Activated effector memory CD4-positive, alpha-beta T cell treated with anti-CD3 and anti-CD28 coated beads, Interleukin-2, amount 50 U/mL, for 16 hours (primary cell): ENCODE results near the gene OPHN1.

Source experiments
- DNase-seq: peaks from one replicate; pipeline ENCODE4 v3.0.0-alpha.2; 2020

OPHN1 gene

DNA sequence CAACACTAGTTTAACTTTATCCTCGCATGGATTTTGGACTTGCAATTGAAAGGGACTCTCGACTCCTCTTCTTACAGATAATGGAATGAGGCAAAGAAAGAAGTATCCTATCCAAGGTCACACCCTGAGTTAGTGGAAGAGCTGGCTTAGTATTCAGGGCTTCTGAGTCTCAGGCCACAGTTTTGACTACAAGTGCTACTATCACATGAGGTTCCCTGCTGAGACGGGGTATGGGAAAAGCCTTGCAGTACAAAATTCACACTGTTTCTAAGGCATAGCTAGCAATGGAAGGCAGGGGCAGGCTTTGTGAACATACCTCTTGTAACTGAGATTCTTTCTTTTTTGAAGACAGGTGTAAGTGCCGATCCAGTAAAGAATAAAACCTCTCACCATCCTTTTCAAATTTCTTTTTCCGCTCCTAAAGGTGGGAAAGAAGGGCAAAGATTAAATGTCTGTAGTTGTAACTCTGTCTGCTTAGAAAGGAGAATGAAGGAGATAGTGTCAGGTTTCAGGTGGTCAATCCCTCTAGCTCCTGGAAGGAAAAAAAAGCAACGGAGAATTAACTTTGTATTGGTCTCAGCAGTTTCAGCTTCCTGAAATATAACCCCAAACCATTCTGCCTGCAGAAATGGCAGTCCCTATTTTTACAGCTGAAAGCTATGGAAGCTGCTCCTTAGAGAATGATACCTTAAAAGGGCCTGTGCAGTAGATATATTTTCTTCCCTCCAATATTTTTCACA is 199.0 kb downstream of the OPHN1 start:
- no peak for DNase-seq

DNA sequence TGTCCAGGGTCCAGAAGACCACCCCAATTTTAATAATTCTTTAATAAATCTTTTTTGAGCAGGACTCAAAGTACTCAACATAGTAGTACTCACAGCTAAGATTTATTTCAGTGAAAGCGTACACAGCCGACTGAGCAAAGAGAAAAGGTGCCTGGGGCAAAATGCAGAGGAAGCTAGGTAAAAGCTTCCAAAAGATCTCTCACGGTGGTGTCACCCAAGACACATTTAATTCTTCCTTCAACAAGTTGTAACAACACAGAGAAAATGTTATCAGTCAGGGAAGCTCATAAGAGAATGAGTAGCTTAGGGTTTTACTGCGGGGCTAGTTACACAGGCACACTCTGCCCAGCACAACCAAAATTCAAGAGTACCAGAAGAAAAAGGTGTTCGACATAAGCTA is 201.1 kb downstream of the OPHN1 start:
- DNase-seq: no peak

DNA sequence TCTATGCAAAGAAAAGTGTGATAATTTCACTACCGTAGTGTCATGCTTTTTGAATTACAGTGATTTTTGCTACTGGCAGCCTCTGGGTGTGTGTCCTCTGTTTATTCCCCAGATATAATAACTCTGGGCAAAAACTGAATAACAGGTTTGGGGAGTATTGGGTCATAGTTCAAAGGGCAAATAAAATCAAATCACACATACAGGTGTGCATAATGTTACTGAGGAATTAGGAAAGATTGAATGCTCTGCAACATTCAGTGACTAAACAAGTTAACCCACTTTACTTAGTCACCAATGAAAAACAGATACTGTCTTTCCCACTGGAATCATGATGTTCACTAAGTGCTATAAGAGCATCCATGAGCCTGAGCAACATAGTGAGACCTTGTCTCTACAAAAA is 224.3 kb downstream of the OPHN1 start:
- no peak for DNase-seq

DNA sequence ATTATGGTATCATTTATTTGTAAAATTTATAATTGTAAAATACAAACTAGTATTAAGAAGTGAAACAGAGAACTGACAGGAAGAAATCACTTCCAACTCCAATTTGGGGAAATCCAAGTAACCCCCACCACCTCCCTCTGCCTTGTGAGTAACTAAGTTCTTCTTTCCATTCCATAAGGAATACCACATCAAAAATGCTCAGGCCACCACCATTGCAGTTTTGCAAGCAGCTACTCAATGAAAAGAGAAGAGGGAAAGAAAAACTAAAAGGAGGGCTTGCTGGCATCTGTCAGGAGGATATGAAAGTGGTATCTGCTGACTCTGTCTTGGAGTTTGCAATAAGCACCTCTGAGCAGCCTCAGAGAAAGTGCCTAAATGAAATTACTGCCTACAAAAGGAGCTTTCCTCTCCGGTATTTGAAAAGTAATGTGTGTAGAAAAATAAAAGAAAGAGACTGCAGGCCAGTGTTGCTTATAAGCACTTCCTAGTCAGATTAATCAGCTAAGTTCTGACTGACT is 228.7 kb downstream of the OPHN1 start:
- DNase-seq: no peak

DNA sequence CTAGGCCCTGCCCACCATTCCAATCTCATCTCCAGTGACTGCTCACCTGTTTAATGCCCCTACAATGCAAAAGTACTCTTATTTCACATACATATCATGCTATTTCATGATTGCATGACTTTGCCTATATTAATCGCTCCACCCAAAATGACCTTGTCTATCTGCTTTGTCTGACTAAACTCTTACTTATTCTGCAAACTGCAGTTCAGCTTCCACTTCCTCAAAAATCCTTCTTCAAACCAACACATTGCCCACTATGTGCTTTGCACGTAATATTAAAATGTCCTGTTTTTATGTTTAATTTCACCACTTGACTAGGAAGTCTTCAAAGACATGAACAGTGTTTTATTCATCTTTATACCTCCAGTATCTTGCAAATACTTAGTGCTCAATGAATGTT is 229.6 kb downstream of the OPHN1 start:
- DNase-seq: no peak

DNA sequence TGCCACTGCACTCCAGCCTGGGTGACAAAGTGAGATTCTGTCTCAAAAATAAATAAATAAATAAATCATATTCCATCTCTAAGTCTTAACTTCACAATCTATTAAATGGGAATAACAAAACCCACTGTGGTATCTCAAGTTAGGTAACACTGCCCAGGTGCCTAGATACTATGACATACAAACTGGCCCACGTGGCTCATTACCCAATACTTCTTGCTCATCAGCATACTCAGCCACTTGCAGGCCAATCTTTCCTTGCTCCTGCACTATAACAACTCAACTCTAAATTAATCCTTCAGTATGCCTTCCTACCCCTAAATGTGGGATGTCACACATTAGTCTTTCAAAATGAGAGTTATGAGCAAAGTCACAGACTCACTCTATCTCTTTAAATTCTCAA is 230.1 kb downstream of the OPHN1 start:
- no peak for DNase-seq

DNA sequence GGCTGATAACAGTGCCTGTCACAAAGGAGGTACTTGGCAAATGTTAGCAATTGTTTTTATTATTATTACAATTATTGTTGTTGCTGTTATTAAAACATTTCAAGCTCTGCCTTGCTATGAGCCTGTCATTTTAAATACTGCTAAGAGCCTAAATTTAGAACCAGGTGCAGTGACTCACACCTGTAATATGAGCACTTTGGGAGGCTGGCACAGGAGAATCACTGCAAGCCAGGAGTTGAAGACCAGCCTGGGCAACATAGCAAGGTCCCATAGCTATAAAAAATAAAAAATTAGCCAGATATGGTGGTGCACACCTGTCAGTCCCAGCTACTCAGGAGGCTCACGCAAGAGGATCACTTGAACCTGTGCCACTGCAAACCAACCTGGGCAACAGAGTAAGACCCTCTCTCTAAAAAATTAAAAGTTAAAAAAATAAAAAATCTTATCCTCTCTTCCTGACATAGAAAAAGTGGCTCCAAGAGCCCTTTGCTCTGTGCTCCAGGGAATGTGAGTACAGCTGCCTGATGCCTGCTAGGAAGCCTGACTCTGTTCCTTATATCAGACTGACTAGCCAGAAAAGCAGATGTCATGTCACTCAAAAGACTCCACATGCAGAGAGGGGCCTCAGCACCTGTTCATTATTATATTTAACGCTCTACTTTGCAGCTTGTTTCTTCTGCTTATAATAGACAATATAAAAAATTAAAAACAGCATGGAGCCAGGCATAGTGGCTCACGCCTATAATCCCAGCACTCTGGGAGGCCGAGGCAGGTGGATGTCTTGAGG is 234.0 kb downstream of the OPHN1 start:
- DNase-seq: no peak

DNA sequence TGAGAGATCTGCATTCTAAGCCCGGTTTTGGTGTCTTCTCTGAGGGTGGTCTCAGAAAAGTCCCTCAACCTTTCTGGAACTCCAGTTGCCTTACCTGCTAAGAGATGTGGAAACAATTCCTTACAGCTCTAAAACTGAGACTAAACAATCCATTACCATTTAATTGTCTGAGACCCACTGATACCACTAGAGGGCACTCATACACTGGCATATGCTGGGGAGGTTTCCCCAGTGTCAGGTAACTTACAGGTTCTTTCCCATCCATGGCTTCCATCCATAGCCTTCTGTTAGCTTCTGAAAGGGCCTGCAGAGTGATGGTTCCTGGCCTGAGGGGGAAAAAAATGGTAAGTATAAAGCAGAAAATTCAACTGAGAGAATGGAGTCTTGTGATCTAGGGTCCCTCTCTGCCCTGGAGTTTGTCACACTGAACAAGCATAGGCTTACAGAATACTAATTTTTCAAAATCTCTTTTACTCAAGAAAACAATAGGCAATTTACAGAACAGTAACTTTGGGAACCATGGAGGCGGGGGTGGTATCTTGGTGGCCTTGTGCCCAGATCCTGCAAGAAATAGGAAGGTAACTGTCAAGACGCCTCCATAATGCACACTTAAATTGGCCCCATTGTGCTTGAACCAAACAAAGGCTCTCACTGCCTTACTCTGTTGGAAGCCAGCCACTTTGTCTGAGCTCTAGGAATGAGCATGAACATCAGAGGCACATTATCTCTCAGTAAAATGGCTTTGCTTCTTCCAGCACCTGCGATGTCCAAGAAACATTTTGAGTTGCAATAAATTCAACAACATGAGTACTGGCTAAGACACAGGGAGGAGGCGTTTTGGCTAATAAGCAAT is 236.1 kb downstream of the OPHN1 start:
- no peak for DNase-seq

DNA sequence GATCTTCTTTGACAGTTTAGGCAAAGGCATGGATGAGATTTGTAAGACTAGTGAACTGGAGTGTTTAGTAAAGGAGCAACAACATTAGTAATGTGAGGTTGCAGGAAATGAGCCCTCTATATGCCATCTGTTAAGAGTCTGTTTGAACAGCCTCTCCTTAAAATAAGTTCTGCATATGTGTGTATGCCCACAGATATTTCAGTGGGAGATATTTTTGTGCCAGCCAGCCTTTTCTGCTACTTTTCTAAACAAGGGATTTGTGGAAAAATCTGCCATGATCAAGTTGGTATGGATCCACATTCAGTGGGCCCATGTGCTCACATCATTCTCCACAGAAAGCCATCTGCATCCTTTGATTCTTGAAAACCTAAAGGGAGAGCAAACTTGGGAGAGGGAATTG is 237.7 kb downstream of the OPHN1 start:
- no peak for DNase-seq

DNA sequence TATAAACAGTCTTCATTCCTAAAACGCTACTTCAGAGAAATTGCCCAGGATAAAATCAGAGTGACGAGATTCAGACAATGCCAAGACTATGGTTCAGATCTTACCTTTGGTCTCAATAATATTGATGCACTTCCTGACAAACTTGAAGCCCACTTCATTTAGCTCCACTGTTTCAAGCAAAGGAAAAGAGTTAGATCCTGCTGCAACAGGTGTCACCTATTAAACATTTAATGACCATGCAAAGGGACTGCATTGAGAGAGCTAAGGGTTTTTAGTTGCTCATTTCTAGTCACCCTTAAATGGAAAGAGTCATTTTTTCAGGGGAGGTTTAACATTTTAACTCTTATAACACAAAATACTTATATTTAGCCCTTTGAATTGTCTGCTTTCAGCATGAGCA is 239.5 kb downstream of the OPHN1 start:
- no peak for DNase-seq

DNA sequence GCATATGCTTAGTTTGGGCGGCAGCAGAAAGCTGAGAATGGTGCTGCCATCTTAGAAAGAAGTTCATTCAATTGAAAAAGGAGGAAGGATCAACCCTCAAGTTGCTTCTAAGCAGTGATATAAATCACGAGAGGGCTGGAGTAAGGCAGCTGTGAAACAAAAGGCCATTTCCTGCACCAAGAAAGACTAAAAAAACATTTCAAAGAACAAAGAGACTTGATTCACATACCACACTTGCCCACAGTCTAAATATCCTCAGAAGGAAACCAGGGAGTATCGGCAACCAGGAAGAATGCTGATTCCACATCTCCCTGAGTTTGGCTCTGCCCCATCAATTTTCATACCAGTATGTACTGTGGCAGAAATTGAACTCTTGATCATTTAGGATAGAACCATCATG is 240.1 kb downstream of the OPHN1 start:
- DNase-seq: no peak

DNA sequence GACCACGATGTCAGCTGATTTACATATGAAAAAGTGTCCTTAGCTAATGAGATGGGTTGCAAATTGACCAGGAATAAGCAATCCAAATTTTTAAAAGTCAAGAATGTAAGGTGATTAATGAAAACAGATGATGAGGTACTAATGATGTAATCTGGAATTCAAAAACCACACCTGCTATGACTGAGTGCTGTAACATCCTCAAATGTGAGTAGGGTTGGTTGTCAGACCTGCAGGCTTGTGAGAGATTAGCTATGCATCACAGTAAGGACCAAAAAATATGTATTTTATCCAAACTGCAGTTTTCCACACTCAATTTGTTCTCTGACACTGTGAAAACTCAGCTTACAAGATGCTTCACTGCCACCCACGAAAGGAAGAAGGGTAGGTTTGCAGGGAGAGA is 242.5 kb downstream of the OPHN1 start:
- no peak for DNase-seq

DNA sequence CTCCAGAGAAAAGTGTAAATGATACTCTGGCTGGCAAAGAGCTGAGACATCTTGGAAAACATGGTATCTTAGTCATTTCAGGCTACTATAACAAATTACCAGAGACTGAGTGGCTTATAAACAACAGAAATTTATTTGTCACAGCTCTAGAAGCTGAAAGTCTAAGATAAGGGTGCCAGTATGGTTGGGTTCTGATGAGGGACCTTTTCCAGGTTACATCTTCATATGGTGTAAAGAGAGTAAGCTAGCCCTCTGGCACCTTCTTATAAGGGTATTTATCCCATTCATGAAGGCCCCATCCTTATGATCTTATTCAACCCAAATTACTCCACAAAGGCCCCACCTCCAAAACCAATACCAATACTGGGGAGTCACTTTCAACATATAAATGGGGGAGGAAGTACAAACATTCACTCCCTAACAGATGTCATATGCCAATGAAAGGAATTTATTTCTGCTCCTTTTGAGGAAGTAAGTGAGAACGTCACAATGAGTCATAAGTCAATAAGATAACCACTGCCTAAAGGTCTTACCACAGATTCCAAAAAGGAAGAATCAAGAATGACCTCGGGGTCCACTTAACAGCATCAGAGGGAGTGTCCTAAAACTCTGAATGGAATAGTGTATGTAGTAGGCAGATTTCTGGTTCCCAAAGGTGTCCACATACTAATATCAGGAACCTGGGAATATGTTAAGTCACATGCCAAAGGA is 246.6 kb downstream of the OPHN1 start:
- DNase-seq: no peak

DNA sequence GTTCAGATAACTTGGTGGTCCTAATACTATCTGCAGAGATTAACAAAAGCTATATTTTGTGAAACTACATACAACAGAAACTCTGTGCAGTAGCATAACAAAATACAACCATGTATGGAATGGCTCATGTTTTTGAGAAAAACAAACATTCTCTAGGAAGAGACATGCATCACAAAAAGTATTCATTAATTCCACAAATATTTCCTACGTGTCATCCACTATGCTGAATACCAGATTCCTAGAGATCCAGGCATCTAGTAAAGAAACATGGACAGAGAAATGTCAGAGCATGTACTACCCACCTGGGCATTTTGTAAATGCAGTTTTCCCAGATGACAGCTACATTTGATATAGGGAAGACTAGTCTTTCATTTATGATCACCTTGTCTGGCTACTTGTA is 248.1 kb downstream of the OPHN1 start:
- no peak for DNase-seq

DNA sequence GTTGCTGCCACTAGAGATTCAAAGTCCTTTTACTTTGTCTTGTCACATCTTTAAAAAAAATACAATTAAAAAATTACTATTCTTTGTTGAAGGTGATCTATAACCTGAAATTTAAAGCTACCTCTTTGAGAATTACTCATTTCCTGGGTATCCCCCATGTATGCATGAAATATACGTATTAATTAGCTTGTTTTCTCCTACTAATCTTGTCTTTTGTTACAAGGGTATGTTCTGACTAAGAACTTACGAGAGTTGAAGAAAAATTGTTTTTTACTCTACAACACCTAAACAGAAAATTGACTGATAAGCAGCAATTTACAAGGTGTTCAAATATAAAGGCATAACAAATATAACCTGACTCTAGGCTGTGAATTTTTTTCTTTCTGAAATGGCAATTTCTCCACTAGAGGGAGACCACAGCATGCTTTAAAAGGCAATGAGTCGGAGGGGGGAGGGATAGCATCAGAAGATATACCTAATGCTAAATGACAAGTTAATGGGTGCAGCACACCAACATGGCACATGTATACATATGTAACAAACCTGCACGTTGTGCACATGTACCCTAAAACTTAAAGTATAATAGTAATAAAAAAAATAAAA is 249.6 kb downstream of the OPHN1 start:
- DNase-seq: no peak

DNA sequence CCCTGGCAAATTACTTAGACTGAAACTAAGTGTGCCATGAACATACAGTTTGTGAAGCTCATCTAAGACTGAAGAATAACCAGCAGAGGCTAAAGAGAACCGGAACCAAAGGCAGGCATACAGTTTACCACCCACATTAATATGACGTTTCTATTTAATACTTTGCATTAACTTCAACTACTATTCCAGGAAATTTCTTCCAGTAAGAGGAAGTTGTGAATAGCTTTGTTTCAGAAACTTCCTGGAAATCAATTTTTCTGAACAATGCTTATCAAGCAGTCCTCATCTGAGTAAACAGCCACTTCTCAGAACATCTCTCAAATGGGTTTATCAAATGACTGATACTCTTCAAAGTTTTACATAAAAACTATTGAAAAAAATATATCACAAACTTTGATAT is 252.7 kb downstream of the OPHN1 start:
- DNase-seq: no peak

DNA sequence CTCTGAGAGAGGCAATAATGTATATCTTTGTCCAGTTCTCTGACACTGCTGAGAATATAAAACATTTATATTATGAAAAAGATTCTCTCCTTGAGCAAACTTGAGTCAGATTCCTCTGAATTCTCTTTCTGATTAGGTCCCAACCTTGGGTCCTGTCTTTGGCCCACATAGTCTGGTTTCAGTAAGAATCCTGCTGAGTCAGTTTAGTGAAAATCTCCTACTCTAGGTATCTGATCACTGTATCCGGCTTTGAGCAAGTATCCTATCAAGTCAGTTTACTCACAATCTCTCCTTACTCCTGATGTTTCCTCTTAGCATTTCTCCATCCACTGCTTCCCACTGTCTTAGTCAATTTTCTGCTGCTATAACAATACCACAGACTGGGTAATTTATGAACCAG is 253.9 kb downstream of the OPHN1 start:
- DNase-seq: no peak

DNA sequence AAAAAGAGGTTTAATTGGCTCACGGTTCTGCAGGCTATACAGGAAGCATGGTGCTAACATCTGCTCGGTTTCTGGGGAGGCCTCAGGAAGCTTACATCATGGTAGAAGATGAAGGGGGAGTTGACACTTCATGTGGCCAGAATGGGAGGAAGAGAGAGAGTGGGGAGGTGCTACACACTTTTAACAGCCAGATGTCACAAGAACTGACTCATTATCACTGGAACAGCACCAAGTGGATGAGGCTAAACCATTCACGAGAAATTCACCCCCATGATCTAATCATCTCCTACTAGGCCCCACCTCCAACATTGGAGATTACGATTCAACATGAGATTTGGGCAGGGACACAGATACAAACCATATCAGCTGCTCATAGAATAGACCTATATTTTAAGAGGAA is 255.8 kb downstream of the OPHN1 start:
- DNase-seq: no peak

DNA sequence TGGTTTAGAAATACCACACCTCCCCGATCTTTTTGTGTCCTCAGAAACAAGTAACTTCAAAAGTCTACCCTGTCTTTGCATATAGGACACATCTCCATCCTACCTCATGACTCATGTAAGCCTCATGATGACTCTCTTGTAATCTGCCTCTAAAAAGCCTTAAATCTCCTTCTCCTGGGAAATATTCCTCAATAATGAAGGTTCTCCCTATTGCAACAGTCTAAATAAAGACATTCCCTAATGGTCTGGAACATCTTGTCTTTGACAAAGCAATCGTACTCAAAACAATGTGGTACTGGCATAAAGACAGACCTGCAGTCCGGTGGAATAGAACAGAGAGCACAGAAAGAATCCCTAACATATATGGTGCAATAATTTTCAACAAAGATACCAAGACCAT is 257.7 kb downstream of the OPHN1 start:
- no peak for DNase-seq

DNA sequence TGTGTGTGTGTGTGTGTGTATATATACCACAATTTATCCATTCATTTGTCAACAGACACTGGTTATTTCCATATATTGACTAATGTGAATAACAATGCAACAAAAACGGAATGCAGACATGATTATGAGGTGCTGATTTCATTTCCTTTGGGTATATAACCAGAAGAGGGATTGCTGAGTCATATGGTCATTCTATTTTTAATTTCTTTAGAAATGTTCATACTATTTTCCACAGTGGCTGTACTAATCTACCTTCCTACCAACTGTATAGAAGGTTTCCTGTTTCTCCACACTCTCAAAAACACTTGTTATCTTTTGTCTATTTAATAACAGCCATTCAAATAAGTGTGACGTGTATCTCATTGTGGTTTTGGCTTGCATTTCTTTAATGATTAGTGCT is 269.9 kb downstream of the OPHN1 start:
- DNase-seq: no peak

DNA sequence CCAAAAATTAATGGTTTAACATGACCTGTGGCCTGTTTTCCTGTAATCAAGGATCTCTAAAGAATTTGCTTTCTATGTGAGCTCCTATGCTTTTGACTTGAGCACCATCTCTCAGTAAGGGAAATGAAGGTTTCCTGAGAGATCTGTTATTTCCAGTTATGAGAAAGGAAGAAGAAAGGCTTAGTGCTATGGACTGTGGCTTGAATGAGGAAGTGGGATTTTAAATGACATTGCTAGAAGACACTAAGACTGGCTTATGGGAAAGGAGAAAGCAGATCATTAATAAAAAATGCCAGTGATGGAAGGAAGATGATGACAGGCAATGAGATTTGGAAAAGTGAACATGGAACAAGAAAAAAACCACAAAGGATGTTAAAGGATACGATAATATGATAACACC is 285.4 kb downstream of the OPHN1 start:
- DNase-seq: no peak

DNA sequence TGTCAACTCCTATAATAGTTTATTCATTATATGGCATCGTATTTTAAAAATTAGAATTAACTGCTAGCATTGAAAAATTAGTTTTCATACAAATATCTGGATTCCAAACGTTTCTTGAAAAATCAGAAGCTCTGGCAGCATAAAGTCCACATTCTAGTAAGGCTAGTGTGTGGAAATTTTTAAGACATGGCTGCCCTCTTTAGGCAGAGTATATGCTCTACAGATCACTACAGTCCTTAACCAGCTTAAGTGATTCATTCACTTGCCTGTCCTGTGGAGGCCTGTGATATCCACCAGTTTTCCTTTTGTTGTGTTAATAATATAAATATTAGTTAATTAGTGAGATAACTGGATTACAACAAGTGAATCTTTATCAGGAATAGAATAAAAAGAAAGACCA is 287.2 kb downstream of the OPHN1 start:
- DNase-seq: no peak
